Nucleus accumbens (tissue), 56 donors: ENCODE results near the gene INSC.
A peak's percentile ranks its signal among the peaks of the same experiment; 100 is the strongest.
"Not testable (repeated sequence)": the region's sequence is repeated elsewhere in the genome, so short reads cannot be mapped to it uniquely, and the experiment has no call there.

Experiments
- DNase-seq, 56 donors: peaks; one replicate each; lab custom pipeline; 2025; lab: John Stamatoyannopoulos, UW

INSC gene

GRCh38 chr11:15114501-15115475 is at the start of gene INSC:
INSC (plus strand) TSS chr11:15114923; CDS start chr11:15149175, 34,252 bp downstream.
- peak in 6 of 56 donors; percentile 3 to 24 (median 5) for DNase-seq

GRCh38 chr11:15069751-15070150 is 45.0 kb upstream of the INSC start:
- not testable (repeated sequence) for DNase-seq

- no peak for DNase-seq
These were observed 43.0 kb upstream of the INSC start for GRCh38 chr11:15071556-15072255.

GRCh38 chr11:15072551-15073143 is 42.1 kb upstream of the INSC start:
- no peak for DNase-seq

GRCh38 chr11:15073361-15074205 is 41.1 kb upstream of the INSC start, which contains the start of gene CALCB:
CALCB (plus strand) TSS chr11:15073593; CDS start chr11:15074719, 1,126 bp downstream.
- DNase-seq = peak in 1 of 56 donors; percentile 11

GRCh38 chr11:15074206-15075161 is 40.2 kb upstream of the INSC start:
- DNase-seq = peak in 47 of 56 donors; percentile 6 to 83 (median 35)

- no peak for DNase-seq
These were observed 39.6 kb upstream of the INSC start for GRCh38 chr11:15075162-15075526.

- DNase-seq = no peak
These were observed 23.5 kb upstream of the INSC start for GRCh38 chr11:15091175-15091574.

- no peak for DNase-seq
These were observed 23.1 kb upstream of the INSC start for GRCh38 chr11:15091625-15092024.

- DNase-seq = no peak
These were observed 21.3 kb upstream of the INSC start for GRCh38 chr11:15093432-15093831.

- DNase-seq = no peak
These were observed 18.9 kb upstream of the INSC start for GRCh38 chr11:15095736-15096228.

GRCh38 chr11:15097411-15097810 is 17.3 kb upstream of the INSC start:
- no peak for DNase-seq

GRCh38 chr11:15099267-15099666 is 15.5 kb upstream of the INSC start:
- DNase-seq = no peak

- DNase-seq = peak in 41 of 56 donors; percentile 4 to 81 (median 36)
These were observed 13.5 kb upstream of the INSC start for GRCh38 chr11:15101072-15101709.

GRCh38 chr11:15104166-15104565 is 10.6 kb upstream of the INSC start:
- DNase-seq = no peak

GRCh38 chr11:15106201-15106965 is 8.3 kb upstream of the INSC start:
- DNase-seq = no peak

- no peak for DNase-seq
These were observed 6.8 kb upstream of the INSC start for GRCh38 chr11:15107730-15108515.
